ENCODE results near the gene ADORA1.

DNA sequence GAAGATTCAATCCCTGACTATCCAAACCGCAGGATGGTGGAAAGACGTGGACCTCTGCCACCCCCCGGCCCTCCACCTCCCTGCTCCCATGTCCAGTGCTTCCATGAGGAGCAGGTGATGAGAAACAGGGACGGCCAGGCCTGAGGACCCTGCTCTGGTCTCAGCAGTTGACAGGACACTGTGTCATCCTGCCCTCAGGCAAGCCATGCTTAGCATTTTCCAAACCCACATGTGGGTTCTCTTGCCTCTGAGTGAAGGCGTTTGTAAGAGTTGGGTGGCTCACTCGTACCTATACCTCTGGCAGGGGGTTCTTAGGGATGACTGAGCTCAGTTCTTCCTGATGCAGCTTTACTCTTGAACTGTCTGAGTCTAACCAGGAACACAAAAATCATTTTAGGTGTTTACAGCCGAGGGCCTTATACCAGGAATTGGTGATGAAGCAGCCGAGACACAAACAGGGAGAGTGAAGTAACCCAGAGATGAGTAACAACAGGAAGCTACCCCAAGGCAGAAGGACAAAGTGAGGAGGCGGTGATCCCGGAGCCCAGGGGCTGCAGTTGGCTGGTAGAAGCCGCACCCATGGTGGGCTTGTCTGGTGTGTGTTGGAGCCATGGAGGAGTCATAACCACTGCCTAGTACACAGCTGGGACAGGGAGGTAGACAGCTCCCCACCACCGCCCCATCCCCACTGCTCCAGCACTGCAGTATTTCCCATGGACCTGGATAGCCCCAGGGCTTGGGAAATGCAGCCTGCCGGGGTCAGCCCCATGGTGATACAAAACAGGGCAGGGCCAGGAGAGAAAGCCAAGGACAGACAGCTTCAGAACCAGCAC is 26.7 kb downstream of the ADORA1 start:
- TF ChIP-seq CTCF (conservative IDR thresholded peaks at IDR 0.05; ENCODE audit: low read length) = no peak
- no peak for TF ChIP-seq EZH2phosphoT487 (IDR thresholded peaks at IDR 0.05; ENCODE audit: borderline replicate concordance, low read depth, low read length)
